HS-27A (cell line): ENCODE results near the gene SAT2.
A peak's percentile ranks its signal among the peaks of the same experiment; 100 is the strongest.
"Not testable (repeated sequence)": the region's sequence is repeated elsewhere in the genome, so short reads cannot be mapped to it uniquely, and the experiment has no call there.

Experiments used
- DNase-seq: peaks from one replicate; pipeline ENCODE4 v3.0.0-alpha.2; 2012; ENCODE audit warnings: low read depth, missing footprints

SAT2 gene

DNA sequence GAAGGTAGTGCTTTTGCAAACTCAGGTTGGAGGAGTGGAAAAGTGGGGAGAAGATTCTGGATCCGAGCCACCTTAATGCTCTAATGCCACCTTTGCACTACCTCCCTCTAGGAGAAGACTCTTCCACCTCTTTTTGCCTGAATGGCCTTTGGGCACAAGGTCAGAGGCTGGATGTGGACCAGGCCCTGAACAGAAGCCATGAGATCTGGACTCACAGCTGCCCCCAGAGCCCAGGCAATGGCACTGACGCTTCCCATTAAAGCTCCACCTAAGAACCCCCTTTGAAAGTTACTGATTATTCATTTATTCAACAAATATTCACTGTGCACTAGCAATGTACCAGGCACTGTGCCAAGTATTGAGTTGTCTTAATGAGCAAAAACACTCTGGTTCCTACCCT, 5.5 kb upstream of the SAT2 start:
- no peak for DNase-seq

DNA sequence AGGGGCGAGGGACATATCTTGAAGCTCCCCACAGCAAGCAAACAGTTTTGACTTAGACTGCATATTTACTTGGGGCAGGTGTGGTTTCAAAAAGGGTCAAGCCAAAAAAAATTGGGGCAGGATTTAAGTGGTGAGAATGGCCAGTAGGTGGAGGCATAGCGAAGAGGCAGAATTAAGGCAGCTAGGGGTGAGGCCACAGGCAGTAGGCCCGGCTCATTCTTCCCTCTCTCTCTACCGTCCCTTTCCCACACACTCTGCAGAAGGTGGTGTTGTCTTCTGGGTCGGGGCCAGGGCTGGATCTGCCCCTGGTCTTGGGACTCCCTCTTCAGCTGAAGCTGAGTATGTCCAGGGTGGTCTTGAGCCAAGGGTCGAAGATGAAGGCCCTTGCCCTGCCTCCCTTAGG, 4.9 kb upstream of the SAT2 start:
- DNase-seq = no peak

DNA sequence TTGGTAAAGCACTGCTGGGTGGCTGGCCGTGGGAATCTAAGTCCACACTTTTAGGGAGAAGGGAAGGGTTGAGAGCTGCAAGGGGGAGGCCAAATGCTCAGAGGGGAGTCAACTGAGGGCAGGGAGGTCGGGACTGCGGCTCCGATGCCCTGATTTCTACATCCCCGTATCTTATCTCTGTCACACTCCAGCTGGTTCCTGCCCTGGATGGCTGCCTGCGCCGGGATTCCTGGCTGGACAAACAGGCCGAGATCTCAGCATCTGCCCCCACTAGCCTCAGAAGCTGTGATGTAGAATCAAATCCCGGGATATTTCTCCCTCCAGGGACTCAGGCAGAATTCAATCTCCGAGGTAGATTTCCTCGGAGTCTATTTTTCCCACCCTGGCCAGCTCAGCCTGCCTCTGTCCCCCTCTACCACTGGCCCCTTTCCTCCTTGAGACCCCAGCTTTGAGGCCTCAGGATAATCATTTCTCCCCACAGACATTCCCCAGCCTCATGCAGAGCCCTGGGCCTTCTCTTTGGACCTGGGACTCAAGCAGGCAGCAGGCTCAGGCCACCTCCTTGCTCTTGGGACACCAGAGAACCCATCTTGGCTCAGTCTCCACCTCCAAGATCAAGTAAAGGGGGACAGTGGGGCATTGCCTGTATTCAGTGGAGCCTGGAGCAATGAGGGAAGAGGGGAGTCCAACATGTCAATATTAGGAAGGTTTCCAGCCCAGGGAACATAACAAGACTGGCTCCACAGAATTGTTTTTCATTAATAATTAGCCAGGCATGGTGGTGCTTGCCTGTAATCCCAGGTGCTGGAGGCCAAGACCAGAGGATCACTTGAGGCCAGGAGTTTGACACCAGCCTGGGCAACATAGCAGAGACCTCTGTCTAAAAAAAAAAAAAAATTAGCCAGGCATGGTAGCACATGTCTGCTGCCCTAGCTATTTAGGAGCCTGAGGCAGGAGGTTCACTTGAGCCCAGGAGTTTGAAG, 4.1 kb upstream of the SAT2 start:
- DNase-seq = no peak

DNA sequence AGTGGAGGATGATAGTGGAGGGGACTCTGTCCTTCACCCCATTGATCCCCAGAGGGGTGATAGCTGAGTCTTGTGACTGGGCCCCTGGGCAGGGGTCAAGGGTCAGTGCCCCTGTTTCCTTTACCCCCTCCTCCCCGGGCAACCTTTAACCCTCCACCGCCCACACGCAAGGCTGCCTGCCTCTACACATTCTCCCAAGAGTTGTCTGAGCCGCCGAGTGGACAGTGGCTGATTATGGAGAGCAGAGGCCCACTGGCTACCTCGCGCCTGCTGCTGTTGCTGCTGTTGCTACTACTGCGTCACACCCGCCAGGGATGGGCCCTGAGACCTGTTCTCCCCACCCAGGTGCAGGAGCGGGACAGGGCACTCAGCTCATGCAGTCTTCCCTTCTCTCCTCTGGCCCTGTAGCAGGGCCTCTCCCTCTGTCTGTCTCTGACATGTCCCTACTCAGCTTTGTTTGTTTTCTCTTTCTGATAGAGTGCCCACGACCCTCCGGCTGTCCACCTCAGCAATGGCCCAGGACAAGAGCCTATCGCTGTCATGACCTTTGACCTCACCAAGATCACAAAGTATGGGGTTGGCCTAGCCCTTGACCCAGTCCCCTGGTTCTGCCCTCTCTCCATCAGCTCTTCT, 2.4 kb upstream of the SAT2 start, which contains the start of gene SHBG:
TSS of gene SHBG (plus strand) at position 197 of the 633 bp plus-strand sequence. CDS start at position 235, 38 bp downstream.
- DNase-seq = no peak

DNA sequence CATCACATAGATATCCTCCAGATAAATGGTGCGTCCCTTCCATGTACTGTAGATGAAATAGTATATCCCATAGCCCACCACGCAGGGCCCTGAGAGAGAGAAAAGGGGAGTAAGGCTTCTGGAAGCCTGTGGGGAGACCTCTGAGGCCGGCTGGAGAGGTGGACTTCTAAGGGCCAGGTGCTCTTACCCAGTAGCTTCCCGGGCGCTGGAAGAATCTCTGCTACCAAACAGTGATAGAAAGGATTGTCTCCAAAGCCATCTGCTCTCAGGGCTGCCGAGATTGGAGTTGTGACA, 718 bp downstream of the SAT2 start:
- no peak for DNase-seq

DNA sequence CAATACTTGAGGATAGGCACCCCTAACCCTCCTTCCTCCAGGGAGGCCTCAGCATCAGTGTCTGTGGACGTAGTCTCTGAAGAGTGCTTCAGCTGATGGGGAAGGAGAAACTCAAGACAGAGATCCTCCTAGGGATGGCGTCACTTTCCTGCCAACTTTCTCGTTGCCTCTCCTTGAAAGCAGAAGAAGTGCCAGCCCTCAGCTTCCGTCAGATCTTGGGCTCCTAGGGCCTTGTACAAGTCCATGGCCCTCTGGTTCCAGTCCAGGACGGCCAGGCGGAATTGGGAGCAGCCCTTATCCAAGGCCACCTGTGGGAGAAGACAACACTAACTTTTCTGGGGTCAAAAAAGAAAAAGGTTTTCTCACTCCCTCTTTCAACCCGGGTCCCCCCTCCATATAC, 1.3 kb downstream of the SAT2 start:
- DNase-seq = no peak

DNA sequence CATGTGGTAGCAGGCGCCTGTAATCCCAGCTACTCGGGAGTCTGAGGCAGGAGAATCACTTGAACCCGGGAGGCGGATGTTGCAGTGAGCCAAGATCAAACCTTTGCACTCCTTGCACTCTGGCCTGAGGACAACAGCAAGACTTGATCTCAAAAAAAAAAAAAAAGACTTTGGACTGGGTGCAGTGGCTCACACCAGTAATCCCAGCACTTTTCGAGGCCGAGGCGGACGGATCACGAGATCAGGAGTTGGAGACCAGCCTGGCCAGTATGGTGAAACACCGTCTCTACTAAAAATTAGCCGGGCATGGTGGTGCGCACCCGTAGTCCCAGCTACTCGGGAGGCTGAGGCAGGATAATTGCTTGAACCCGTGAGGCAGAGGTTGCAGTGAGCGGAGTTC, 1.9 kb downstream of the SAT2 start:
- DNase-seq = not testable (repeated sequence)

DNA sequence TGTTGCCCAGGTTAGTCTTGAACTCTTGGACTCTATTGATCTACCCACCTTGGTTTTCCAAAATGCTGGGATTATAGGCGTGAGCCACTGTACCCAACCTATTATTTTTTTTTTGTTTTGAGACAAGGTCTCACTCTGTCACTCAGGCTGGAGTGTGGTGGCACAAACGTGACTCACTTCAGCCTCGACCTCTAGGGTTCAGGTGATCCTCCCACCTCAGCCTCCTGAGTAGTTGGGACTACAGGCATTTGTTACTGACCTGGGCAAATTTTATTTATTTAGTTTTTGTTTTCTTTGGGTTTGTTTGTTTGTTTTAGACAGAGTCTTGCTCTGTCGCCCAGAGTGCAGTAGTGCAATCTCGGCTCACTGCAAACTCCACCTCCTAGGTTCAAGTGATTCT, 4.0 kb downstream of the SAT2 start:
- DNase-seq = no peak

DNA sequence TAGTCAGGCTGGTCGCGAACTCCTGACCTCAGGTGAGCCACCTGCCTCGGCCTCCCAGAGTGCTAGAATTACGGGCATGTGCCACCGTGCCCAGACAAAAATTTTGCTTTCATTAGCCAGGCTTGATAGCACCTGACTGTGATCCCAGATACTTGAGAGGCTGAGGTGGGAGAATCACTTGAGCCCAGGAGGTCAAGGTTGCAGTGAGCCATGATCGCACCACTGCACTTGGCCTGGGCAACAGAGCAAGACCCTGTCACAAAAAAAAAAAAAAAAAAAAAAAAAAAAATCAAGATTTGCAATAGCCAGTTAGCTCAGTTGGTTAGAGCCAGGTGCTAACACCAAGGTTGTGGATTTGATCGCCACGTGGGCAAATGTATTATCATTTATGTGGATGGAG, 6.8 kb downstream of the SAT2 start:
- no peak for DNase-seq

DNA sequence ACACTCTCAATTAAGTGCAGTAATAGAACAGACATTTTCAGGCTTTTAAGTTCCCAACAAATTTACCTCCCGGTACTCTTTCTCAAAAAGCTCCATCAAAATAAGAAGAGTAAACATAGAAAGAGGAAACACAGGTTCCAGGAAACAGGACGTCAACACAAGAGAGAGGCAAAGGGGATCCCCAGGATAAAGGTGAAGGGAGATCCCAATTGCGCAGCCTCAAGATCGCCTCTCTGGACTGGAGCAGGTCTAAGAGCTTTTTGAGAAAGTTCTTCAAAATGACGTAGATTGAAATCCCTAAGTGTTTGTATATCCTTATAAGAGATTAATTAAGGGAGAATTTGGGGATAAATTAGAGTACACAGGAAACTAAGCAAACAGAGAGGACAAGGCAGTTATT, 9.0 kb downstream of the SAT2 start:
- no peak for DNase-seq

DNA sequence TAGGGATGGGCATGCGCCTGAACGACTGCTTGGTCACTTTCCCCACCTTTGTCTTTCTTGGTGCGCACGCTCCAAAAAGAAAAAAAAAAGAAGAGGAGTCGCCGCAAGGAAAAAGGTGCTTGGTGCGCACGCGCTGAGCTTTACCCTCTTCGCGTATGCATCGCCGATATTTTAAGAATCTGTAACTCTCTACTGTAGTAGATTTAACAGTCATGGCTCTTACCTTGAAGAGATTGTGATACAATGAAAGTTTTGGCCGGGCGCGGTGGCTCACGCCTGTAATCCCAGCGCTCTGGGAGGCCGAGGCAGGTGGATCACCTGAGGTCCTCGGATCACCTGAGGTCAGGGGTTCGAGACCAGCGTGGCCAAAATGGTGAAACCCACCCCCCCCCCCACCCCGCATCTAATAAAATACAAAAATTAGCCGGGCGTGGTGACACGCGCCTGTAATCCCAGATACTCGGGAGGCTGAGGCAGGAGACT, 12.3 kb downstream of the SAT2 start:
- no peak for DNase-seq

DNA sequence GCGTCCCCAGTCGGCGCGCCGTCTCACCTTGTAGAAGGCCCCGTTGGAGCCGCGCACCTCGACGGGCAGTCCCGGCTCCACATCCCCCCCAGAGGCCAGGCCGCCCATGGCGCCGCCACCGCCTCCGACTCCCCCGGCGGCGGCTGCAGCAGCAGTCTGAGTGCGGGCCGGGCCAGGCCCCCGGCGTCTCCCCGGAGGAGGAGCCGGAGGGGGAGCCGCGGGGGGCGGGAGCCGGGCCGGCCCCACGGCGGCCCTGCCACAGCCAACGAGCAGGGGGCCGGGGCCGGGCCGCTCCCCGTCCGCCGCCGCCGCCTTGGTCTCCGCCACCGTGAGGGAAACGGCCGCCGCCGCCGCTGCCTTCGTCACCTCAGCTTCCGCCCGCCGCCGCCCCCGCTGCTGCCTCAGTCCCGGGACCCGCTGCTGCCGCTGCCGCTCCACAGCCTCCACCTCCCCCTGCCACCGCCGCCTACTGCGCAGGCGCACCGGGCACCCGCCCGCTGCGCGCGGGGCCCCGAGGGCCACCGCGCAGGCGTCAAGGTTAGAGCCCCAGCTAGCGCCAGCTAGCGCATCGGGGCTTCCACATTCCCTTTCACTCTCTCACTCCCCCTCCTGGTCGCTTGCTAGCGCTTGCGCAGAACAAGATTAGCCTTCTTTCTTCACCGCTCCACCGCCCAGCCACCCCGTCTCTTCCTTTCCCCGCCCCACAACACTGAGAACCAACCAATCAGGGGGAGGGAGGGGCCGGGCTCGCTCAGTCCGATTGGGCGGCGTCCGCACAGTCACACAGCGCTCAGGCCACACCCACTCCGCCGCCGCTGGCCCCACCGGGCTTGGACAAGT, 13.0 kb downstream of the SAT2 start, which contains the start of gene FXR2:
TSS of gene FXR2 (minus strand) at position 473 of the 840 bp plus-strand sequence. CDS start at position 108, 365 bp downstream.
- DNase-seq = peak; percentile 95

DNA sequence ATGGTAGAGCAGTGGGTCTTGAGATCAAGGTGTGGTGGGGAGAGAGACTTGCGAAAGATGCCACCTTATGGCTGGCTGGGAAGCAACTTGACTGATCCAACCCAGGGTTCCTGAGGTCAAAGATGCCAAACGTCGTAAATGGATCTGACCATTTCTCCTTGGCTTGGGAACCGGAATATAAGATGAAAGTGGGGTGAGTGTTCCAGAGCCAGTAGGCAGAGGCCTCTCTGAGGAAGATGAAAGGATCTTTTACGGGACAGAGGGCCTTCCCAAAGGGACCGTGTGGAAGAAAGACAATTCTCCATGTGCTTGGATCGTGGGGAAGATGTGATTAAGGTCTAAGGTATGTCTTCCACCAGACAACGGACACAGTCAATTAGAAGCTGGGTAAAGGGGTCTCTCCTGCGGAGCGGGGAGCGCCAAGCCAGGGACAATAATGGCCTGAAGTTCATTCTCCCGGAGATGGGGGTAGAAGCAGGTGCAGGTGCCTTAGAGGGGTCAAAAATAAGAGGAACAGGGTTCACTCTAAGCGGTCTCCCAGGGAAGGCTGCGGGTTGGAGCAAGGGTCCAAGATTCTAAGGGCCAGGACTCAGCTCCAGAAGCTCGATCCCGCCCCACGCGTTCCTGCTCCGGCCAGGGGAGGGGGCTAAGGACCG, 13.7 kb downstream of the SAT2 start:
- DNase-seq = no peak

DNA sequence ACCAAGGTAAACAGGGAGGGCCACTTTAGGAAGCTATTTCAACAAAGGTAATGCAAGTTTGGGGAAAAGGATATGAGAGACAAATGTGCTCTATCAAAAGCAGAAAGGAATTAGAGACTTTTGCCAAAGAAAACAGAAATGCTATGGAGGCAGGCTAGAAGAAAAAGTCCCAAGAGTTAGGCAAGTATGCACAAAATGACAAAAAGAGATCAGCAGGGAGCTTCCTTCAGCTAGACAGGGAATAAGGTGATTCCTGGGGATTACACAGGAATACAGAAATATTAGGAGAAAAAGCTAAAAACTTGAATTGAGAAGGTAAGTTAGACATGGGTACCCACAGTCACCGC, 15.4 kb downstream of the SAT2 start:
- DNase-seq = no peak

DNA sequence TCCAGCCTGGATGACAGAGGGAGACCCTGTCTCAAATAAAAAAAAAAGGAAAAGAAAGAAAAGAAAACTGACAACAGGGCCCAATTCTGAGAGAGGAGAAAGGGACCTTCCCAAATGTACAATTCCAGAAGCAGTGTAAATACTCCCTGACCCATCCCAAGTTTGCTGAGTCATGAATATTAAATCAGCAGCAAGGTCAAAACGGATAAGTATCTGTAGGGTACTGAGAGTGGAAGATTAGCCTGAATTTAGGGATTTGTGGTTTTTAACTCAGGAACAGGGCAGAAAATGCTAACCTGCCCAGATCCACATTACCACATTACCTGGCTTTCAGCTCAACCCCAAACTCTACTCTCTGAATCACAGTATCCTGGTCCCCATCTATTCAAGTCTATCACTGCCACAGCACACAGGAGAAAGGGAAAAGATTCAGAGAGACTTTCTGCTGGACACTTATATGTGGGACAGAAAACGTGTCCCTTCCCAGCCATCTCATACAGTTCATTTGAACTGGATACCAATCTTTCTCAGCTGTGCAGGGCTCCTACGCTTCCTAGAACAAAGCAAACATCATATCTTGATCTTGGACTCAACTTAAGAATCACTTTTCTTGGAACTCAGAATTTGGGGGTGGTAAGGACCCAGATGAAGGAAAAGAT, 15.9 kb downstream of the SAT2 start:
- no peak for DNase-seq

DNA sequence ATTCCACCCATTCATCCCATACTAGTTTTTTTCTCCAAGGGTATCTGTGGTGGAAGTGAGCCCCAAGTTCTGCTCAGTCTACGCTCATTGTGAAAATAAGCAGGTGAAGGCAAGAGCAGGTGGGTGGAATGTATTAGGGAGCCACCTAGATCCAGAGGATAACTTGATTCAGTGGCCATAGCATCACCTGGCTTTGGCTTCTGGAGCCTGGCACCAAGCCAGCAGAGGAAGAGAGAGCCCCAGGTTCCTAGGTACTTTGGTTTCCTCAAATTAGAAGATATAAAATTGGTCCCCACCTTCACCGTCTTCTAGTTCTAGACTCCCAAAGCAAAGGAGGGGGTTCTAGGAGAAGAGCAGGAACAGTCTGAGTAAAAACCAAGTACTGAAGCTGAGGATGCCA, 17.0 kb downstream of the SAT2 start:
- no peak for DNase-seq

DNA sequence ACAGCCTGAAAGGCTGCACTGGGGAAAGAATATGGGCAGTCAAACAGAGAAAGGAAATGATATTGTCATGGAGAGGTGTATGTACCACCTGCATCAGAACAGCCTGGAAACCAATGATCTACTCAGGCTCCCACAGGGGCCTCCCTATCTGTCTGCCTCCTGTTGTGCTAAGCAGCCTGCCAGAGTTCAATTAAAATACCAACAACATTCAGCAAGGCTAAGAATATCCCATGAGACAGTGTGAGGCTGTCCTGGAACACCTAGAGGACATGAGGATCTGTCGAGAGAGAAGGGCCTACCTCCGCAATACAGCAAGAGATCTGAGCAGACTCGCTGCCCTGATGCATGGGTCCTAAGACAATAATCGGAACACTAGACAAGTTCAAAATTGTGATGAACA, 21.3 kb downstream of the SAT2 start:
- DNase-seq = no peak

DNA sequence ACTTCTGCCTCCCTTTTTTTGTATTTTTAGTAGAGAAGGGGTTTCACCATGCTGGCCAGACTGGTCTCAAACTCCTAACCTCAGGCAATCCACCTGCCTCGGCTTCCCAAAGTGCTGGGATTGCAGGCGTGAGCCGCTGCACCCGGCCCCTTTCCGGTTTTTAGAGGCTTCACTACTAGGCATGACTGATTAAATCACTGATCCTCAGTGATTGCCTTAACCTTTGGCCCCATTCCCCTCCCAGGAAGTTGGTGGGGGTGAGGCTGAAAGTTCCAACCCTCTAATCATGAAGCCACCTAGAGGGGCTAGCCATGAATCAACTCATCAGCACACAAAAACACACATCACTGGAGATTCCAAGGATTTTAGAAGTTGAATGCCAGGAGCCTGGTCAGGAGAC, 30.1 kb downstream of the SAT2 start:
- not testable (repeated sequence) for DNase-seq

DNA sequence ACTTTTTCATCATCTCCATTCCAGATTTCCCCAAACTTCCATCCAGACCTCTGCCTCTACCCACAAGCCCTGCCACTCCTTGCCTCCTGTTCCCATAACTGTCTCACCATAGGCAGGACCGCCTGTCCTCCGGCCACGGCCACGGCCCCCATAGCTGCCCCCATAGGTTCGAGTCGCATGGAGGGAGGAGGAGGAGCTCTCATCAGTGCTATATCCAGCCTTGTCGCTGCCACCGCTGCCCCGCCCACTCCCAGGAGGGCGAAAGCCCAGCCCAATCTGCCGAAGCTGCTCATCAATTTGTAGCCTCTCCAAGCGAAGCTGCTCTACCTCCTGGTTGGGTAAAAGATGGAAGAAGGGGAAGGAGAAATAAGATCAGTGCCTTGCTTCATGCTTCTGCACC, 34.3 kb downstream of the SAT2 start:
- DNase-seq = no peak

DNA sequence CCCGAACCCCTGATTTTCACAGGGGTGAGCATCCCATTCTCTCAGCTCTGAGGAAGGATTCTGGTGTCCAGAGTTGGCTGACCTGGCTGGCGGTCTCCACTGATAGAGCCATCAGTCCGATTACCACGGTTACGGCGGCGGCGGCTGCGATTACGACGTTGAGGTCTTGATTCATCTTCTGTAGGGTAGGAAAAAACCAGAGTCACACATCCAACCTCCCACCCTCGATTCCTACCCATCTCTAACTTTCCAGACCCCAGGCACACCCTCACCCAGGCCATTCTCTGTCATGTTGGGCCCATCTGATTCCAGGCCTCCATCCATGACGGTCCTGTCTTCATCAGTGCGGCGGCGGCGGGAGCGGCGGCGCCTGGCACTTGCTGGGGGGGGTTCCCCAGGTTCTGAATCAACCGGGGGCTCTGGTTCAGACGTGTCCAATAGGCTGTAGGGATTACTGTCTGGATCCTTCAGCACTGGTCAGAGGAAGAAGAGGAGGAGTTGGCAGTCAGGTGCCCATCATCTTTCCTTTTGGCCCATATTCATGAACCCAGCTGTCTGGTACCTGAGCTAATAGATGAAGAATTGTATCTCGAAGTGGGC, 35.1 kb downstream of the SAT2 start:
- DNase-seq = no peak

DNA sequence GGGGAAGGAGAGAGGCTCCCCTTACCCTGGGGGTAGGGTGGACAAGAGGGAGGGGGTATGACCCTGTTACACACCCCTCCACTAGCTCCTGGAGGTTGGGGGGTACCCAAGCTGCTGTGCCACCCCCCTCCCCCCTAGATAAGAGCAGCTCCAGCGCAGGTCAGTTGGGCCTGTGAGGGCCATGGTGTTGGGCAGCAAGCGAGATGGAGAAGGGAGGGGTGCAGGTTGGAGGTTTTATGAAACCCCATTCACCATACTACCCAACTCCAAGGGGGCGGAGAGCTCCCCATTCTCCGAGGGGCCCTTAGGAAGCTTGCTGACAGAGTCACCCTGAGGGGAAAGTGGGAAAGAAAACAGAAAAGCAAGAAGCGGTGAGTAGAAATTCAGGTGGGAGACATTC, 36.0 kb downstream of the SAT2 start:
- no peak for DNase-seq
